H1 (cell line): ENCODE results near the gene GSG1L2. TPM values are rescaled to one million over a fixed set of nuclear protein-coding genes. Genes with fewer than 3 reads are reported as not detected.

Experiments
- CTCF ChIA-PET: fragments of 300-600 bp; sonication (Branson Sonifier 250); formaldehyde crosslinking; loops from one replicate; lab custom pipeline; 2021; ENCODE audit not compliant: partially characterized antibody; lab: Charles Lee
- POLR2A ChIA-PET: fragments of 300-600 bp; sonication (Branson Sonifier 250); formaldehyde crosslinking; loops from one replicate; lab custom pipeline; 2021; ENCODE audit warnings: inconsistent platforms; ENCODE audit not compliant: partially characterized antibody; lab: Charles Lee
- DNase-seq, 2 experiments: peaks; one replicate each; pipeline versions ENCODE4 v3.0.0 to v3.0.0-alpha.2; 2010 to 2022; ENCODE audit warnings: low spot score in 2 of 2, low read depth in 1 of 2, mixed read lengths in 1 of 2
- FAIRE-seq: peaks from 2 replicates; lab custom pipeline; 2011; peaks lifted over from hg19 to GRCh38; lab: Jason Lieb, UNC
- H2AFZ ChIP-seq: 2 replicates; pipeline ENCODE4 v1.8.1; 2012; ENCODE audit warnings: low read length, inconsistent platforms
- H2AK5ac ChIP-seq: 2 replicates; pipeline ENCODE4 v1.6.1; 2013; ENCODE audit warnings: low read depth, low read length
- H2BK120ac ChIP-seq: replicated peaks from 2 replicates; pipeline ENCODE3; 2013; ENCODE audit warnings: low read depth, low read length, inconsistent platforms
- H2BK12ac ChIP-seq: 2 replicates; pipeline ENCODE4 v1.6.1; 2013; ENCODE audit warnings: low read depth, low read length
- H2BK15ac ChIP-seq: 2 replicates; pipeline ENCODE4 v1.6.1; 2013; ENCODE audit warnings: low read length
- H2BK20ac ChIP-seq: 2 replicates; pipeline ENCODE4 v1.6.1; 2013; ENCODE audit warnings: low read length
- H2BK5ac ChIP-seq: 2 replicates; pipeline ENCODE4 v1.6.1; 2013; ENCODE audit warnings: low read depth, low read length
- H3K14ac ChIP-seq: 2 replicates; pipeline ENCODE4 v1.6.1; 2013; ENCODE audit warnings: inconsistent platforms; ENCODE audit not compliant: insufficient read length
- H3K18ac ChIP-seq: 2 replicates; pipeline ENCODE4 v1.6.1; 2013; ENCODE audit warnings: low read length; ENCODE audit errors: extremely low read depth
- H3K23ac ChIP-seq: 2 replicates; pipeline ENCODE4 v1.6.1; 2013; ENCODE audit warnings: inconsistent platforms; ENCODE audit not compliant: insufficient read length
- H3K23me2 ChIP-seq: 2 replicates; pipeline ENCODE4 v1.6.1; 2013; ENCODE audit warnings: low read depth, low read length
- H3K27ac ChIP-seq: 2 replicates; pipeline ENCODE4 v1.6.1; 2011; ENCODE audit warnings: low read depth, low read length, inconsistent platforms
- H3K27me3 ChIP-seq, 4 experiments: replicated peaks in 1 of 4; 1 replicate in 1 of 4; 2 replicates in 3 of 4; pipeline versions ENCODE4 v1.6.1 to v1.8.1; 2011 to 2013; ENCODE audit warnings: low read length in 3 of 4, mild to moderate bottlenecking in 3 of 4, inconsistent platforms in 2 of 4, mixed read lengths in 2 of 4, moderate library complexity in 1 of 4; ENCODE audit not compliant: control insufficient read depth in 3 of 4, insufficient read depth in 3 of 4; ENCODE audit errors: extremely low read depth in 1 of 4
- H3K36me3 ChIP-seq, 4 experiments: 2 replicates each; pipeline versions ENCODE4 v1.6.1 to v1.8.1; 2011 to 2013; ENCODE audit warnings: mild to moderate bottlenecking in 4 of 4, low read length in 3 of 4, moderate library complexity in 2 of 4, control low read depth in 1 of 4, inconsistent platforms in 1 of 4; ENCODE audit not compliant: insufficient read depth in 4 of 4, control insufficient read depth in 2 of 4
- H3K4ac ChIP-seq: replicated peaks from 2 replicates; pipeline ENCODE3; 2013; ENCODE audit warnings: low read length, low read depth, mixed read lengths, inconsistent platforms; ENCODE audit not compliant: insufficient read length
- H3K4me1 ChIP-seq, 4 experiments: replicated peaks in 1 of 4; 1 replicate in 1 of 4; 2 replicates in 3 of 4; pipeline versions ENCODE4 v1.6.1 to v1.8.1; 2011 to 2013; ENCODE audit warnings: low read length in 3 of 4, inconsistent platforms in 2 of 4, mixed read lengths in 1 of 4; ENCODE audit not compliant: insufficient read depth in 4 of 4, control insufficient read depth in 3 of 4
- H3K4me2 ChIP-seq, 2 experiments: 2 replicates each; pipeline versions ENCODE4 v1.6.1 to v1.8.1; 2011 to 2013; ENCODE audit warnings: low read depth in 2 of 2, low read length in 2 of 2, control low read depth in 1 of 2, inconsistent platforms in 1 of 2, mild to moderate bottlenecking in 1 of 2; ENCODE audit not compliant: insufficient read depth in 1 of 2
- H3K4me3 ChIP-seq, 4 experiments: fragments of 200-600, 300-600 bp in 1 of 4; sonication (generic), shearing (Covaris generic), sonication (Bioruptor Twin) in 1 of 4; 2 replicates each; pipeline versions ENCODE4 v1.5.1 to v1.8.1; 2011 to 2016; ENCODE audit warnings: low read length in 4 of 4, low read depth in 3 of 4, control low read depth in 2 of 4, inconsistent platforms in 2 of 4, mild to moderate bottlenecking in 2 of 4, mixed read lengths in 1 of 4, moderate library complexity in 1 of 4; ENCODE audit not compliant: insufficient read depth in 2 of 4; ENCODE audit errors: extremely low read depth in 1 of 4
- H3K56ac ChIP-seq: replicated peaks from 2 replicates; pipeline ENCODE3; 2013; ENCODE audit warnings: low read depth, mild to moderate bottlenecking, mixed read lengths, low read length, inconsistent platforms; ENCODE audit not compliant: insufficient read length
- H3K79me1 ChIP-seq: 2 replicates; pipeline ENCODE4 v1.6.1; 2013; ENCODE audit warnings: low read depth, low read length, control low read depth
- H3K79me2 ChIP-seq, 2 experiments: 2 replicates each; pipeline versions ENCODE4 v1.6.1 to v1.8.1; 2012 to 2013; ENCODE audit warnings: low read length in 2 of 2, mild to moderate bottlenecking in 2 of 2, inconsistent platforms in 1 of 2; ENCODE audit not compliant: insufficient read depth in 2 of 2, control insufficient read depth in 1 of 2
- H3K9ac ChIP-seq, 4 experiments: replicated peaks in 1 of 4; 1 replicate in 1 of 4; 2 replicates in 3 of 4; pipeline versions ENCODE4 v1.6.1 to v1.8.1; 2011 to 2013; ENCODE audit warnings: low read depth in 3 of 4, low read length in 3 of 4, control low read depth in 2 of 4, mild to moderate bottlenecking in 2 of 4, moderate library complexity in 2 of 4, inconsistent platforms in 1 of 4; ENCODE audit errors: extremely low read depth in 1 of 4
- H3K9me3 ChIP-seq, 2 experiments: 2 replicates each; pipeline versions ENCODE4 v1.6.1 to v1.8.1; 2012 to 2013; ENCODE audit warnings: mild to moderate bottlenecking in 2 of 2, moderate library complexity in 2 of 2, control low read depth in 1 of 2, inconsistent platforms in 1 of 2, low read depth in 1 of 2, low read length in 1 of 2, mixed read lengths in 1 of 2; ENCODE audit not compliant: insufficient read depth in 2 of 2
- H4K20me1 ChIP-seq, 2 experiments: replicated peaks in 1 of 2; 2 replicates each; pipeline versions ENCODE3 to v1.8.1; 2011 to 2013; ENCODE audit warnings: inconsistent platforms in 2 of 2, low read length in 2 of 2, mild to moderate bottlenecking in 1 of 2; ENCODE audit not compliant: insufficient read depth in 2 of 2, control insufficient read depth in 1 of 2
- H4K5ac ChIP-seq: 2 replicates; pipeline ENCODE4 v1.6.1; 2013; ENCODE audit warnings: low read length, low read depth, mixed read lengths, inconsistent platforms; ENCODE audit not compliant: insufficient read length
- H4K8ac ChIP-seq: 2 replicates; pipeline ENCODE4 v1.8.0; 2013; ENCODE audit warnings: mild to moderate bottlenecking, moderate library complexity, low read length, inconsistent platforms; ENCODE audit not compliant: insufficient read depth; ENCODE audit errors: extremely low read depth
- H4K91ac ChIP-seq: replicated peaks from 2 replicates; pipeline ENCODE3; 2013; ENCODE audit warnings: low read length, mixed read lengths, inconsistent platforms; ENCODE audit not compliant: insufficient read length
- SRF ChIP-seq: IDR thresholded peaks from 2 replicates; pipeline ENCODE4 v1.6.1; 2011; ENCODE audit warnings: mild to moderate bottlenecking, low read depth, low read length, moderate library complexity
- WGBS, 2 experiments: shearing (Covaris generic) in 1 of 2; methylation state at CpG; one replicate each; pipeline versions ENCODE4 v1.1.6 to v1.1.7; 2013 to 2015; ENCODE audit warnings: low lambda C conversion rate in 2 of 2, mixed read lengths in 2 of 2, inconsistent platforms in 1 of 2, low coverage in 1 of 2, missing lambda C conversion rate in 1 of 2; ENCODE audit not compliant: insufficient replicate concordance in 2 of 2, insufficient coverage in 1 of 2, insufficient read length in 1 of 2; ENCODE audit errors: extremely low coverage in 1 of 2, missing lambda C conversion rate in 1 of 2; 5-methylcytosine and 5-hydroxymethylcytosine counted together
- polyA plus RNA-seq, 7 experiments: library from polyadenylated mRNA; depleted of rRNA in 3 of 7; stranded (reverse) in 5 of 7; unstranded in 2 of 7; fragments of >200 nt in 5 of 7; fragments of 200-250 nt in 2 of 7; gene quantifications; 1 replicate in 5 of 7; 2 replicates in 1 of 7; 4 replicates in 1 of 7; pipeline versions ENCODE4 v1.2.1 to v1.2.3, GENCODE V29; 2011 to 2013; ENCODE audit warnings: missing spikeins in 2 of 7, mixed read lengths in 2 of 7
- total RNA-seq: library from RNA; stranded (reverse); fragmentation: NEBNext Ultra II Directional; extraction: Animal tissue kit (Norgen Biotek cat#: 25700); gene quantifications from 2 replicates; pipeline ENCODE4 v1.2.1, GENCODE V29; 2021

Gene GSG1L2
- total and polyA plus RNA-seq, 2 of the 8 experiments (the other 6 are each of a cell fraction or from before 2014, with no cell fraction given): not detected

GRCh38 chr17:9811086-9811485, 10.8 kb downstream of the GSG1L2 start:
- Histone ChIP-seq H3K9ac (no peak overlapping the region), H3K27ac (no peak overlapping the region), H2BK20ac (no peak overlapping the region), H3K56ac (no peak overlapping the region), H3K4me2 (no peak overlapping the region), H3K27me3 (no peaks in the 10 kb centered on the region), H3K4me3 (no peak overlapping the region), H3K79me1 (no peaks in the 10 kb centered on the region), H3K9me3 (0 out of 4 replicates have a peak, but pooled peaks cover 0 to 2% of the 10 kb centered on the region in 2 experiments), H3K79me2 (no peaks in the 10 kb centered on the region), H3K18ac (no peak overlapping the region), H4K20me1 (no peaks in the 10 kb centered on the region), H4K8ac (no peak overlapping the region), H2BK15ac (no peak overlapping the region), H3K23me2 (no peaks in the 10 kb centered on the region), H3K14ac (no peak overlapping the region), H2BK12ac (no peak overlapping the region), H2AFZ (no peak overlapping the region), H3K4me1 (no peaks in the 10 kb centered on the region), H3K23ac (no peak overlapping the region), H4K5ac (no peak overlapping the region), H3K4ac (no peak overlapping the region), H2BK120ac (no peak overlapping the region), H2BK5ac (no peak overlapping the region), H3K36me3 (no peaks in the 10 kb centered on the region), H4K91ac (no peak overlapping the region), H2AK5ac (no peak overlapping the region)
- no peak for TF ChIP-seq SRF
- POLR2A ChIA-PET: no interaction called here
- no peak for FAIRE-seq
- CTCF ChIA-PET: interaction anchor here (0.5 to 1.4 kb wide), 5 partner anchors 13 to 542 kb away, joined by 3 to 5 read pairs (median 3); partner anchors contain the start of gene RCVRN
- 89% methylated on average over 5 of the region's 5 CpGs; no CpG with 5 or more reads in 1 of the 2 experiments for WGBS, 2 experiments
- no peak for DNase-seq
